GM19455 (cell line): Measurements from ENCODE around the gene CLIC3.
A peak's percentile ranks its signal among the peaks of the same experiment; 100 is the strongest.
"Not testable (repeated sequence)": the region's sequence is repeated elsewhere in the genome, so short reads cannot be mapped to it uniquely, and the experiment has no call there.

ENCODE experiments used
- ATAC-seq: cut with Tn5 transposase; IDR thresholded peaks from one replicate; pipeline ENCODE4 v1.9.1; 2021; ENCODE audit not compliant: unreplicated experiment

Gene CLIC3

DNA sequence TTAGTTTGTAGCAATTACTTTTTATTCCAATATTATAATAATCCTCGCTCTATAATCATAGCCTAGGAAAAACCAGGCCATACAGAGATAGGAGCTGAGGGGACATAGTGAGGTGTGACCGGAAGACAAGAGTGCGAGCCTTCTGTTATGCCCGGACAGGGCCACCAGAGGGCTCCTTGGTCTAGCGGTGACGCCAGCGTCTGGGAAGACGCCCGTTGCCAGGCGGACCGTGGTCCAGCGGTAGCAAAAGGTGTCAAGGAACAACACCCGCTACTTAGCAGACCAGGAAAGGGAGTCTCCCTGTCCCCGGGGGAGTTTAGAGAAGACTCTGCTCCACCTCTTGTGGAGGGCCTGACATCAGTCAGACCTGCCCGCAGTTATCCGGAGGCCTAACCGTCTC is 7.9 kb upstream of the CLIC3 start:
- not testable (repeated sequence) for ATAC-seq

- no peak for ATAC-seq
Observed at GRCh38 chr9:137002646-137003041, 6.3 kb upstream of the CLIC3 start.

DNA sequence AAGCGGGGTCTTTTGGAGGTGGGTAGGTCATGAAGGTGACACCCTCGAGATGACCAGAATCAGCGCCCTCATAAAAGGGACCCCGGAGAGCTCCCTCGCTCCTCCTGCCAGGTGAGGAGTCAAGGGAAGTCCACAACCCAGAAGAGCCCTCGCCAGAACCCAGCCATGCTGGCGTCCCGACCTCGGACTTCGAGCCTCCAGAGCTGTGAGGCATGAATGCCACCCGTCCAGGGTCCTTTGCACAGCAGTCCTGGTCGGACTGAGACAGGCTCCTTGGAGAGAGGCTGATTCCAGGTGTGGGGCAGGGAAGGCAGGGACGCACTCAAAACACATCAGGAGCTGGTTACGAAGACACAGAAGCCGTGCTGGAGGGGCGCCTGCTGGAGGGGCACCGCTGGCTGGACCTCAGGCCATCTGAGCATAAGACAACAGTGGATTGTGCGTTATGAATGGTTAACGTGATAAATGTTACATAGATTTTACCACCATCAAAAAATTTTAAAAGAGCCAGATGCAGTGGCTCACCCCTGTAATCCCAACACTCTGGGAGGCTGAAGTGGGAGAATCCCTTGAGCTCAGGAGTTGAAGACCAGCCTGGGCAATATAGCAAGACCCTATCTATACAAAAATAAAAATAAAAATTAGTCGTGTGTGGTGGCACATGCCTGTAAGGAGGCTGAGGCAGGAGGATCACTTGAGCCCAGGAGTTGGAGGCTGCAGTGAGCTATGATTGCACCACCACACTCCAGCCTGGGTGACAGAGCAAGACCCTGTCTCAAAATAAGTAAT is 5.7 kb upstream of the CLIC3 start:
- no peak for ATAC-seq

GRCh38 chr9:137000177-137000930 is 4.0 kb upstream of the CLIC3 start:
- ATAC-seq, result peak; percentile 59

- no peak for ATAC-seq
Observed at GRCh38 chr9:136997830-136998234, 1.5 kb upstream of the CLIC3 start.

GRCh38 chr9:136997371-136997770 is 1.0 kb upstream of the CLIC3 start:
- no peak for ATAC-seq

DNA sequence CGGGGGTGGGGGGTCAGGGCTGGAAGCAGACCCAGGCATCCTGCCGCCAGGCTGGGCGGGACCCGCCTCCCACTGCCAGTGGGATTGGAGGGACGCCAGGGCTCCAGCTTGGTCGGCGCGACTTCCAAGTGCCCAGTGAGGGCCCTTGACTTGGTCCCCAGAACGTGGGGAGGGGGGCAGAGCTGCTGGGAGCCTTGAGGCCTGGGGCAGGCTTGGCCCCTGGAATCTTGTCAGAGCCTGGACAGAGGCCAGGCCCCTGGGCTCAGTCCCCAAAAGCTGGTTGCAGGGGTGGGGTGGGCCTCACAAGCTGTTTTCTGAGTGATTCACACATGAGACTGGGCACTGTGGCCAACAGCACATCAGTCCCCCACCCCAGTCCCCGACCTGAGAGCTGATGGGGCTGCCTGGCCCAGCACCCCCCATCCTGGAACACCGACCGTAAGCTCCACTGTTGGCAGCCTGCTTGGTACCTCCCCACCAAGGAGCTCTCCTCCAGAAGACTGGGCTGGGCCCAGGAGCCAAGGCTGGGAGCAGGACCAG is 526 bp downstream of the CLIC3 start:
- ATAC-seq, result no peak

- ATAC-seq, result no peak
Observed at GRCh38 chr9:136995362-136995761, 1.0 kb downstream of the CLIC3 start.

DNA sequence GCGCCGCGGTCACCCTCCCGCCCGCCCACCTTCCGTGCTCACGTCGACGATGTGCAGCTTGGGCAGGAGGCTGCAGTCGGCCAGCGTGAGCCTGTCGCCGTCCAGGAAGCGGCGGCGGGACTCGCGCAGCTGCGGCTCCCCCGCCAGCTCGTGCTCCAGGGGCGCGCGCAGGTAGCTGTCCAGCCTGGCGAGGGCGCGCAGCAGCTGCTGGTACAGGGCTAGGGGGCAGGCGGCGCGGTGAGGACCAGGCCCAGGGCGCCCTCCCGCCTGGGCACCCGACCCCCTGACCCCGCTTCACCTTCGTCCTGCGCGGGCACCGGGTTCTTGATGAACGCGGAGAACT is 1.5 kb downstream of the CLIC3 start:
- no peak for ATAC-seq

- no peak for ATAC-seq
Observed at GRCh38 chr9:136994180-136994887, 2.0 kb downstream of the CLIC3 start.

- peak; percentile 10 for ATAC-seq
Observed at GRCh38 chr9:136992819-136993369, 3.5 kb downstream of the CLIC3 start.

DNA sequence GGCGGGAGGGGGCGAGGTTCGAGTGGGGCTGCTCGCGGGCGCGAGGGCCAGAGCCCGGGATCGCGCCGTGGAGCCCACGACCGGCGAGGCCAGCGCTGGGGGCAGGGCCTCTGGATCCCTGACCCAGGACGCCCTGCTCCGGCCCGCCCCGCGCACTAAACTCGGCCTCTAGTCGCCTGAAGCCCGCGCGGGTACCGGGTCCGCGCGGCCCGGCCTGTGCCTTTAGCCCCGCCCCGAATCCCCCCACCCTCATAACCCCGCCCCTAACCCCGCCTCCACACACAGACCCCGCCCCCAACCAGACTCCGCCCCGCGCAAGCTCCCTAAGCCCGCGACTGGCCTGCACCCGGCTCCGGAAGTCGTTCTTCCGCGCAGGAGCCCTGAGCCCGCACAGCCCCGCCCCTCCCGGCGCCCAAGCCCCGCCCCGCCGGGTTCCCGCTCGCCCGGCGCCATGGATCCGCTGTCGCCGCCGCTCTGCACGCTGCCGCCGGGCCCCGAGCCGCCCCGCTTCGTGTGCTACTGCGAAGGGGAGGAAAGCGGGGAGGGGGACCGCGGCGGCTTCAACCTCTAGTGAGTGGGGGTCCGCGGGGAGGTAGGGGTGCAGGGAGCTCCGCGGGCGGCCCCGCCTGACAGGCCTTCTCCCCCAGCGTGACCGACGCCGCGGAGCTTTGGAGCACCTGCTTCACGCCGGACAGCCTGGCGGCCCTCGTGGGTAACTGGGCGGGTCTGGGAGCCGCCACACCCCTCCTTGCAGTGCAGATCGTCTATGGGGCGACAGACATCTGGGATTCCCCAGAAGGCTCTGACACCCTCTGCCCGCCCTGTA is 4.2 kb downstream of the CLIC3 start, which contains the start of gene PAXX:
Gene PAXX, plus strand, starts transcription at position 430 of the 826 bp plus-strand sequence. Its CDS starts 22 bp downstream, at position 452.
- peak; percentile 77 for ATAC-seq

GRCh38 chr9:136990242-136990911 is 6.0 kb downstream of the CLIC3 start:
- no peak for ATAC-seq

DNA sequence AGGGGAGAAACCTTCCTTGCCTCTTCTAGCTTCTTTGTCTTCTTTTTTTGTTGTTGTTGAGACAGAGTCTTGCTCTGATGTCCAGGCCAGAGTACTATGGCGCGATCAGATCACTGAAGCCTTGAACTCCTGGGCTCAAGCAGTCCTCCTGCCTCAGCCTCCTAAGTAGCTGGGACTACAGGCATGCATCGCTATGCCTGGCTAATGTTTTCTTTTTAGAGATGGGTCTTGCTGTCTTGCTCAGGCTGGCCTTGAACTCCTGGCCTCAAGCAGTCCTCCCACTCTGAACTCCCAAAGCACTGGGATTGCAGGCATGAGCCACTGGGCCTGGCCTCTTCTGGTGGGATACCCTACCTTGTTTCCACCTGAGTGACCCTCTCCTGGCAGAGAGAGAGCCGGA is 7.5 kb downstream of the CLIC3 start:
- no peak for ATAC-seq

DNA sequence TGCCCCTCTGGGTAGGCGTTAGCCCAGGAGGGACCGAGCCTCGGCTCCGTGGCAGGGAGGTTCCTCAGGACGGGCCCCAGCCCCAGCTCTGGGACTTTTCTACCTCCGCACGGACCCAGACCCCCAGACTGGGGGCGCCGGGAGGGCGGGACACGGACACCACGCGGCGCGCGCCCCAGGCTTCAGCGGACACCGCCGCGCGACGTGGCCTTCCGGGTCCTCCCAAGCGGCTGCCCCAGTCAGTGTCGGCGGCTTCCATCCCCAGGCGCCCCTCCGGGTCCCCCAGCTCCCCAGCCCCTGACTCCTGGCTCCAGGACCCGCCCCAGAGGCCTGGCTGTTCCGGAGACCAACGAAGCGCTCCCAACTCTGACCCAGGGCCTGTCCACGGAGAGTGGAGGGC is 10.5 kb downstream of the CLIC3 start:
- no peak for ATAC-seq

DNA sequence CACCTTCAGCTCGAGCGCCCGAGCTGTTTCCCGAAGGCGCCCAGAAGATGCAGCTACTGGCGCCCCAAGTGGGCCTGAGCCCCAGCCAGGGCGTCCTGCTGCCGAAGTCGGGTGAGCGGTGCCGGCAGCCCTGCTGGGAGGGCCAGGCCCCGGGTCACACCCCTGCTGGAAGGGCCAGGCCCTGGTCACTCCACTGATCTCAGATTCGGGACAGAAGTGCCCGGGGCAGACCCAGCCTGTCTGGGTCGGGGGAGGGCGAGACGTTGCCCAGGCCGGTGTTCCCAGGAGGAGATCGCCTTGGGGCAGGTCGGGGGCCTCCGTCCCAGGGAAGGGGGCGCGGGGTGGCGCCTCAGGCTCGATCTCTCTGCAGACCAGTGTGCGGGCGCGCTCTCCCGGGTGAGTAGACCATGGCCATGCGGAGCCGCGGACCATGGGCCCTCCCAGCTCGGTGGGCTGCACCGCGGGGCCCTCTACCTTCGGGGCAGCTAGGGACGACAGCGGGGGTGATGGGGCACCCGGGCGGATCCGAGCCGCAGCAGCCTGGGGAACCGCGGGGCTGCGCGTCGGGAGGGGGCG is 11.3 kb downstream of the CLIC3 start:
- no peak for ATAC-seq

GRCh38 chr9:136984464-136985026 is 11.8 kb downstream of the CLIC3 start:
- ATAC-seq, result no peak

DNA sequence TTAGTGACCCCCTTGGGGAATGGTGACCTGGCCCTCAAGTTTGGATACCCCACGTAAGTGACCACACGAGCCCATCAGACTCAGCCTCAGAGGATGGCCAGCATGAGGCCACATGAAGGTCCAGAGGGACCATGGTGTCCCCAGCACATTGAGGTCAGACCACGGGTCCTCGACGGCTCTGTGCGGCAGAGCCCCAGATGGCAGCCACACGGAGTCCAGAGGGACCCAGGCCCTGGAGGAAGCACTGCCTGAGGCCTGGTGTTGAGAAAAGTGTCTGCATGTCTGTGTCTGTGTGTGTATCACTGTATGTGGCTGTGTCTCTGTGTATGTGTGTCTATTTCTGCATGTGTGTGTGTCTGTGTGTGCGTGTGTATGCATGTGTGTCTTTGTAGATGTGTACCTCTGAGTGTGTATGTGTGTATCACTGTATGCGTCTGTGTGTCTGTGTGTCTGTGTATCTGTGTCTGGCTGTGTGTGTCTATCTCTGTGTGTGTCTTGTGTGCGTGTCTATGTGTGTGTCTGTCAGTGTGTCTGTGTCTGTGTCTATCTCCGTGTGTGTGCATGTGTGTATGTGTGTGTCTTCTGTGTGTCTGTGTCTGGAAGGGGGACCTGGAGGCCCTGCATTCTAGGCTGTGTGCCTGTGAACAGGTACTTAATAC is 12.6 kb downstream of the CLIC3 start:
- no peak for ATAC-seq

DNA sequence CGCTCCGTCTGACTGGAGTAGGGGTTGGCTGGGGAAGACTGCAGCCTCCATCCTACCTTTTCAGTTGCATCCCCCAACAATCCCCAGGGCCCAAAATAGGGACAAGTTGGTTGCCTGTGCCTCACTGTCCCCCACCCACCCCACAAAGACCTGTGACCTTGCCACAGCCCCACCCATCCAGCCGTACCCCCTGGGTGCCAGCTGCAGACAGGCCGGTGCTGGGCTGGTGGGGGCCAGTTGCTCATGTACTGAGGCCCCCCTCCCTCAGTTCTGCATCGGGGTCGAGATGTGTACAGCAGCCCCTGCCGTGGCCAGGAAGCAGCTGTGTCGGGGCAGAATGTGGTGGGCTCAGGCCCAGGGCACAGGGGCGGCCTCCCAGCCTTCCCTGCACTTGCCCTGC is 13.2 kb downstream of the CLIC3 start:
- ATAC-seq, result no peak
